Small intestine (tissue), 4 donors: ENCODE data around the gene CORO2B. TPM values are rescaled to one million over a fixed set of nuclear protein-coding genes. Genes with fewer than 3 reads are reported as not detected.

Source experiments
- polyA plus RNA-seq, 4 donors: library from polyadenylated mRNA; stranded (reverse) in 3 of 4; unstranded in 1 of 4; fragments of 200-250 nt in 3 of 4; fragments of 120-200 nt in 1 of 4; gene quantifications; one replicate each; pipeline versions ENCODE4 v1.2.1 to v1.2.3, GENCODE V29; 2013
- donor health status: healthy with polysubstance abuse.
- donor health status: Bipolar disorder and iron deficiency.
- donor health status: healthy.

Gene CORO2B
- polyA plus RNA-seq, 4 donors: 1.3 to 3.0 (median 1.7) TPM

Other genes with a start within 250 kb of the CORO2B start
- gene ITGA11, start 146.8 kb upstream of the CORO2B start, polyA plus RNA-seq: under 1 TPM in 3 of 4 donors, not detected in 1; 0.27 to 0.99 (median 0.48) TPM
- 100 to 1,000 TPM in 2 of 4 donors, 10 to 100 TPM in 2; 56.2 to 227 (median 103) TPM for gene ANP32A, start 241.9 kb downstream of the CORO2B start, polyA plus RNA-seq